OCI-LY7 (cell line): ENCODE data around the gene SPG7.

Experiments
- EZH2phosphoT487 ChIP-seq: fragments of 200-600 bp; sonication (generic); IDR thresholded peaks from 2 replicates; pipeline ENCODE4 v1.6.1; 2018; ENCODE audit warnings: low read depth, borderline replicate concordance, mild to moderate bottlenecking, mixed run types, antibody characterized with exemption, low read length, moderate library complexity, mixed read lengths
- TF ChIP-seq, protein P1 (sequence below): fragments of 200-600 bp; sonication (generic); conservative IDR thresholded peaks from 2 replicates; pipeline ENCODE4 v1.5.1; 2014; ENCODE audit warnings: mild to moderate bottlenecking, antibody characterized with exemption, low read length, moderate library complexity, mixed read lengths

DNA sequence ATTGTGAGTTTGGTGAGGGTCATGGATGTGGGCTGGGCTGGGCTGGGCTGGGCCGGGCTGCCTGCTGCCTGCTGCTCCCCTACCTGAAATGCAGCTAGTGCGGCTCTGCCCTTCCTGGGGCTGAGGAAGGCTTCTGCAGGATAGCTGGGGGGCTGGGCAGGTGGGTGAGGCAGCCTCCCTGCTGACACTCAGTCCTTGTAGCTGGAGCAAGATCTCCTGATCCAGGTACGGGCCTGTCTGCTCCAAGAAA lies 57.0 kb downstream of the SPG7 start:
- TF ChIP-seq, protein P1, sequence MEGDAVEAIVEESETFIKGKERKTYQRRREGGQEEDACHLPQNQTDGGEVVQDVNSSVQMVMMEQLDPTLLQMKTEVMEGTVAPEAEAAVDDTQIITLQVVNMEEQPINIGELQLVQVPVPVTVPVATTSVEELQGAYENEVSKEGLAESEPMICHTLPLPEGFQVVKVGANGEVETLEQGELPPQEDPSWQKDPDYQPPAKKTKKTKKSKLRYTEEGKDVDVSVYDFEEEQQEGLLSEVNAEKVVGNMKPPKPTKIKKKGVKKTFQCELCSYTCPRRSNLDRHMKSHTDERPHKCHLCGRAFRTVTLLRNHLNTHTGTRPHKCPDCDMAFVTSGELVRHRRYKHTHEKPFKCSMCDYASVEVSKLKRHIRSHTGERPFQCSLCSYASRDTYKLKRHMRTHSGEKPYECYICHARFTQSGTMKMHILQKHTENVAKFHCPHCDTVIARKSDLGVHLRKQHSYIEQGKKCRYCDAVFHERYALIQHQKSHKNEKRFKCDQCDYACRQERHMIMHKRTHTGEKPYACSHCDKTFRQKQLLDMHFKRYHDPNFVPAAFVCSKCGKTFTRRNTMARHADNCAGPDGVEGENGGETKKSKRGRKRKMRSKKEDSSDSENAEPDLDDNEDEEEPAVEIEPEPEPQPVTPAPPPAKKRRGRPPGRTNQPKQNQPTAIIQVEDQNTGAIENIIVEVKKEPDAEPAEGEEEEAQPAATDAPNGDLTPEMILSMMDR, result no peak
- TF ChIP-seq EZH2phosphoT487, result no peak
